HepG2 (cell line): ENCODE measurements around the gene FAM234A. TPM values are rescaled to one million over a fixed set of nuclear protein-coding genes. Genes with fewer than 3 reads are reported as not detected.

Experiments used
- MAFK ChIP-seq, 2 experiments: IDR thresholded peaks in 1 of 2; conservative IDR thresholded peaks in 1 of 2; 2 replicates each; pipeline ENCODE4 v1.6.1; 2011; ENCODE audit warnings: improper control_type of control experiment in 2 of 2, low read length in 2 of 2
- NFE2 ChIP-seq: sonication (generic); formaldehyde crosslinking; IDR thresholded peaks from 2 replicates; pipeline ENCODE4 v1.4.0; 2020; ENCODE audit warnings: missing genetic modification reagents
- PRMT3 ChIP-seq: sonication (generic); formaldehyde crosslinking; IDR thresholded peaks from 2 replicates; pipeline ENCODE4 v1.8.1; 2022; ENCODE audit warnings: low read depth, mild to moderate bottlenecking, moderate library complexity, missing genetic modification reagents, borderline replicate concordance
- RBAK ChIP-seq: sonication (generic); formaldehyde crosslinking; IDR thresholded peaks from 2 replicates; pipeline ENCODE4 v1.5.1; 2020; ENCODE audit warnings: mild to moderate bottlenecking, missing genetic modification reagents
- ZFP82 ChIP-seq: sonication (generic); formaldehyde crosslinking; IDR thresholded peaks from 2 replicates; pipeline ENCODE4 v1.5.1; 2020; ENCODE audit warnings: mild to moderate bottlenecking, missing genetic modification reagents, borderline replicate concordance
- ZKSCAN8 ChIP-seq: IDR thresholded peaks from 2 replicates; pipeline ENCODE4 v1.6.1; 2016; ENCODE audit warnings: borderline replicate concordance, missing genetic modification reagents, missing compliant biosample characterization
- ZNF224 ChIP-seq: sonication (generic); formaldehyde crosslinking; IDR thresholded peaks from 2 replicates; pipeline ENCODE4 v1.5.0; 2020; ENCODE audit warnings: mild to moderate bottlenecking, missing genetic modification reagents
- ZNF451 ChIP-seq: sonication (generic); formaldehyde crosslinking; IDR thresholded peaks from 2 replicates; pipeline ENCODE4 v1.5.0; 2020; ENCODE audit warnings: mild to moderate bottlenecking, missing genetic modification reagents
- ZNF773 ChIP-seq: sonication (generic); formaldehyde crosslinking; IDR thresholded peaks from 2 replicates; pipeline ENCODE4 v1.4.0; 2020; ENCODE audit warnings: missing genetic modification reagents, borderline replicate concordance
- polyA plus RNA-seq, 8 experiments: library from polyadenylated mRNA; depleted of rRNA in 3 of 8; stranded (reverse) in 7 of 8; unstranded in 1 of 8; fragments of >200 nt; fragmentation: Illumina TruSeq in 4 of 8; extraction: Trizol in 4 of 8; gene quantifications; 2 replicates each; pipeline versions ENCODE4 v1.2.1 to v1.2.3, GENCODE V29; 2011 to 2016; ENCODE audit warnings: low read depth in 4 of 8, missing spikeins in 1 of 8, mixed read lengths in 1 of 8; ENCODE audit not compliant: insufficient read depth in 1 of 8
- total RNA-seq, 5 experiments: library from RNA; depleted of rRNA; stranded (reverse); fragments of >200 nt; fragmentation: Illumina TruSeq; extraction: Trizol; gene quantifications; 2 replicates each; pipeline ENCODE4 v1.2.3, GENCODE V29; 2016; ENCODE audit warnings: low read depth in 1 of 5
- TF ChIP-seq, protein P1 (sequence below): sonication (generic); formaldehyde crosslinking; conservative IDR thresholded peaks from 2 replicates; pipeline ENCODE4 v1.4.0; 2020; ENCODE audit warnings: missing genetic modification reagents
- TF ChIP-seq, protein P2 (sequence below): sonication (generic); formaldehyde crosslinking; conservative IDR thresholded peaks from 2 replicates; pipeline ENCODE4 v1.4.0; 2020; ENCODE audit warnings: mild to moderate bottlenecking, missing genetic modification reagents, moderate library complexity
- TF ChIP-seq, protein P3 (sequence below): sonication (generic); formaldehyde crosslinking; IDR thresholded peaks from 2 replicates; pipeline ENCODE4 v1.4.0; 2020; ENCODE audit warnings: missing genetic modification reagents, borderline replicate concordance
- TF ChIP-seq, protein P4 (sequence below): sonication (generic); formaldehyde crosslinking; IDR thresholded peaks from 2 replicates; pipeline ENCODE4 v1.4.0; 2020; ENCODE audit warnings: missing genetic modification reagents
- TF ChIP-seq, protein P5 (sequence below): sonication (generic); formaldehyde crosslinking; IDR thresholded peaks from 2 replicates; pipeline ENCODE4 v1.4.0; 2020; ENCODE audit warnings: low read depth, mild to moderate bottlenecking, missing genetic modification reagents

The FAM234A gene
- total and polyA plus RNA-seq, 2 of the 13 experiments (the other 11 are each of a cell fraction or from before 2014, with no cell fraction given), result 29.2 to 34.4 TPM

DNA sequence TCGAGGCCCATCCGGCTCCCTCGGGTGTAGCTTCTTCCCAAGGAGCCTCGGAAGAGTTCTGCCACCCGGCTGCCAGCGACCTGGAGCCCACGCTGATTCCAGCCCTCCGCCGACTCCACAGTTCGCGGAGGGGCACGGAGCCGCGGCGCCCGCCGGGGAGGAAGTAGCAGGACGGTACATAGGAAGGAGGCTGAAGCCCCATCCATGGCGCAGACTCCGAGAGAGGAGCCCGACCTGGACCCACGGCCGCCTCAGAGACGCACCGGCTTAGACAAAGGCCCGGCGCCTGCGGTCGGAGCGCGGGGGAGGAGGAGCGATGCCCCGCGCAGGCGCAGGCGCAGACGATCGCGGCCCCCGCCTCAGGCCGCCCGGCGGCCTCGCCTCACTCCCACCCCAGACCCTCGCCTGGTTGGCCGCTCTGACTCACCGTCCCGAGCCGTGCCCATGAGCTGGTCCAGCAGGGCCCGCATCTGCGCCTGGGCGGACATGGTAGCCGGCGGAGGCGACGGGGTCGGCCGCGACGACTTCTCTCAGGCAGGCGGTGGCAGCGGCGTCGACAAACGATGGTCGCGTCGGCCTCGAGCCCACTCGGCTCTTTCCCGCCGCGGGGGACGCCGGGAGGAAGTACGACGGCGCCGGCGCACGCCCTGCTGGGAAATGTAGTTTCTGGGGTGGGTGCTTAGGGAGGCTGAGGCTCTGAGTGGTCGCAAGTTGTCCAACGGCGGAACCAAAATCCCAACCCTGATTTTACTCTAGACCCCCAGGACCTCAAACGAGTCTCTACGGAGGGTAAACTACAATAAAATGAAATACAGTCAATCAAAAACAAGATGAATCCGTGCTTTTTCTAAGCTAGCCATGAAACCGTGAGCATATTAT lies 5.5 kb upstream of the FAM234A start, which contains the start of gene LUC7L (continued):
- TF ChIP-seq NFE2 (CRISPR knock-in tag) (no peak; the same call in 1 of the 2 replicates), ZNF773 (no peak; the same call in none of the 2 replicates), ZNF224 (CRISPR knock-in tag) (peak; percentile 97; the same call in 1 of the 2 replicates), ZFP82 (CRISPR knock-in tag) (peak; percentile 100), PRMT3 (CRISPR knock-in tag) (peak; percentile 16; the same call in 1 of the 2 replicates), MAFK (conservative IDR thresholded peaks at IDR 0.05 in 1 of 2, IDR thresholded peaks at IDR 0.05 in 1 of 2; ENCODE audit: low read length in 2 of 2) (no peak), RBAK (no peak), ZNF451 (CRISPR knock-in tag) (peak; percentile 99), ZKSCAN8 (CRISPR knock-in tag) (peak; percentile 67; the same call in 1 of the 2 replicates)
- TF ChIP-seq, protein P1, sequence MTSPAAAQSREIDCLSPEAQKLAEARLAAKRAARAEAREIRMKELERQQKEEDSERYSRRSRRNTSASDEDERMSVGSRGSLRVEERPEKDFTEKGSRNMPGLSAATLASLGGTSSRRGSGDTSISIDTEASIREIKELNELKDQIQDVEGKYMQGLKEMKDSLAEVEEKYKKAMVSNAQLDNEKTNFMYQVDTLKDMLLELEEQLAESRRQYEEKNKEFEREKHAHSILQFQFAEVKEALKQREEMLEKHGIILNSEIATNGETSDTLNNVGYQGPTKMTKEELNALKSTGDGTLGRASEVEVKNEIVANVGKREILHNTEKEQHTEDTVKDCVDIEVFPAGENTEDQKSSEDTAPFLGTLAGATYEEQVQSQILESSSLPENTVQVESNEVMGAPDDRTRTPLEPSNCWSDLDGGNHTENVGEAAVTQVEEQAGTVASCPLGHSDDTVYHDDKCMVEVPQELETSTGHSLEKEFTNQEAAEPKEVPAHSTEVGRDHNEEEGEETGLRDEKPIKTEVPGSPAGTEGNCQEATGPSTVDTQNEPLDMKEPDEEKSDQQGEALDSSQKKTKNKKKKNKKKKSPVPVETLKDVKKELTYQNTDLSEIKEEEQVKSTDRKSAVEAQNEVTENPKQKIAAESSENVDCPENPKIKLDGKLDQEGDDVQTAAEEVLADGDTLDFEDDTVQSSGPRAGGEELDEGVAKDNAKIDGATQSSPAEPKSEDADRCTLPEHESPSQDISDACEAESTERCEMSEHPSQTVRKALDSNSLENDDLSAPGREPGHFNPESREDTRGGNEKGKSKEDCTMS, result 0 out of 2 replicates have a peak, but pooled peaks have one; percentile 67
- TF ChIP-seq, protein P2, sequence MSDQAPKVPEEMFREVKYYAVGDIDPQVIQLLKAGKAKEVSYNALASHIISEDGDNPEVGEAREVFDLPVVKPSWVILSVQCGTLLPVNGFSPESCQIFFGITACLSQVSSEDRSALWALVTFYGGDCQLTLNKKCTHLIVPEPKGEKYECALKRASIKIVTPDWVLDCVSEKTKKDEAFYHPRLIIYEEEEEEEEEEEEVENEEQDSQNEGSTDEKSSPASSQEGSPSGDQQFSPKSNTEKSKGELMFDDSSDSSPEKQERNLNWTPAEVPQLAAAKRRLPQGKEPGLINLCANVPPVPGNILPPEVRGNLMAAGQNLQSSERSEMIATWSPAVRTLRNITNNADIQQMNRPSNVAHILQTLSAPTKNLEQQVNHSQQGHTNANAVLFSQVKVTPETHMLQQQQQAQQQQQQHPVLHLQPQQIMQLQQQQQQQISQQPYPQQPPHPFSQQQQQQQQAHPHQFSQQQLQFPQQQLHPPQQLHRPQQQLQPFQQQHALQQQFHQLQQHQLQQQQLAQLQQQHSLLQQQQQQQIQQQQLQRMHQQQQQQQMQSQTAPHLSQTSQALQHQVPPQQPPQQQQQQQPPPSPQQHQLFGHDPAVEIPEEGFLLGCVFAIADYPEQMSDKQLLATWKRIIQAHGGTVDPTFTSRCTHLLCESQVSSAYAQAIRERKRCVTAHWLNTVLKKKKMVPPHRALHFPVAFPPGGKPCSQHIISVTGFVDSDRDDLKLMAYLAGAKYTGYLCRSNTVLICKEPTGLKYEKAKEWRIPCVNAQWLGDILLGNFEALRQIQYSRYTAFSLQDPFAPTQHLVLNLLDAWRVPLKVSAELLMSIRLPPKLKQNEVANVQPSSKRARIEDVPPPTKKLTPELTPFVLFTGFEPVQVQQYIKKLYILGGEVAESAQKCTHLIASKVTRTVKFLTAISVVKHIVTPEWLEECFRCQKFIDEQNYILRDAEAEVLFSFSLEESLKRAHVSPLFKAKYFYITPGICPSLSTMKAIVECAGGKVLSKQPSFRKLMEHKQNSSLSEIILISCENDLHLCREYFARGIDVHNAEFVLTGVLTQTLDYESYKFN (CRISPR knock-in tag), result 0 out of 2 replicates have a peak, but pooled peaks have one; percentile 31
- TF ChIP-seq, protein P3, sequence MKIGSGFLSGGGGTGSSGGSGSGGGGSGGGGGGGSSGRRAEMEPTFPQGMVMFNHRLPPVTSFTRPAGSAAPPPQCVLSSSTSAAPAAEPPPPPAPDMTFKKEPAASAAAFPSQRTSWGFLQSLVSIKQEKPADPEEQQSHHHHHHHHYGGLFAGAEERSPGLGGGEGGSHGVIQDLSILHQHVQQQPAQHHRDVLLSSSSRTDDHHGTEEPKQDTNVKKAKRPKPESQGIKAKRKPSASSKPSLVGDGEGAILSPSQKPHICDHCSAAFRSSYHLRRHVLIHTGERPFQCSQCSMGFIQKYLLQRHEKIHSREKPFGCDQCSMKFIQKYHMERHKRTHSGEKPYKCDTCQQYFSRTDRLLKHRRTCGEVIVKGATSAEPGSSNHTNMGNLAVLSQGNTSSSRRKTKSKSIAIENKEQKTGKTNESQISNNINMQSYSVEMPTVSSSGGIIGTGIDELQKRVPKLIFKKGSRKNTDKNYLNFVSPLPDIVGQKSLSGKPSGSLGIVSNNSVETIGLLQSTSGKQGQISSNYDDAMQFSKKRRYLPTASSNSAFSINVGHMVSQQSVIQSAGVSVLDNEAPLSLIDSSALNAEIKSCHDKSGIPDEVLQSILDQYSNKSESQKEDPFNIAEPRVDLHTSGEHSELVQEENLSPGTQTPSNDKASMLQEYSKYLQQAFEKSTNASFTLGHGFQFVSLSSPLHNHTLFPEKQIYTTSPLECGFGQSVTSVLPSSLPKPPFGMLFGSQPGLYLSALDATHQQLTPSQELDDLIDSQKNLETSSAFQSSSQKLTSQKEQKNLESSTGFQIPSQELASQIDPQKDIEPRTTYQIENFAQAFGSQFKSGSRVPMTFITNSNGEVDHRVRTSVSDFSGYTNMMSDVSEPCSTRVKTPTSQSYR (CRISPR knock-in tag), result peak; percentile 41; the same call in 1 of the 2 replicates
- TF ChIP-seq, protein P4, sequence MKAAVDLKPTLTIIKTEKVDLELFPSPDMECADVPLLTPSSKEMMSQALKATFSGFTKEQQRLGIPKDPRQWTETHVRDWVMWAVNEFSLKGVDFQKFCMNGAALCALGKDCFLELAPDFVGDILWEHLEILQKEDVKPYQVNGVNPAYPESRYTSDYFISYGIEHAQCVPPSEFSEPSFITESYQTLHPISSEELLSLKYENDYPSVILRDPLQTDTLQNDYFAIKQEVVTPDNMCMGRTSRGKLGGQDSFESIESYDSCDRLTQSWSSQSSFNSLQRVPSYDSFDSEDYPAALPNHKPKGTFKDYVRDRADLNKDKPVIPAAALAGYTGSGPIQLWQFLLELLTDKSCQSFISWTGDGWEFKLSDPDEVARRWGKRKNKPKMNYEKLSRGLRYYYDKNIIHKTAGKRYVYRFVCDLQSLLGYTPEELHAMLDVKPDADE (CRISPR knock-in tag), result no peak; the same call in 1 of the 2 replicates
- TF ChIP-seq, protein P5, sequence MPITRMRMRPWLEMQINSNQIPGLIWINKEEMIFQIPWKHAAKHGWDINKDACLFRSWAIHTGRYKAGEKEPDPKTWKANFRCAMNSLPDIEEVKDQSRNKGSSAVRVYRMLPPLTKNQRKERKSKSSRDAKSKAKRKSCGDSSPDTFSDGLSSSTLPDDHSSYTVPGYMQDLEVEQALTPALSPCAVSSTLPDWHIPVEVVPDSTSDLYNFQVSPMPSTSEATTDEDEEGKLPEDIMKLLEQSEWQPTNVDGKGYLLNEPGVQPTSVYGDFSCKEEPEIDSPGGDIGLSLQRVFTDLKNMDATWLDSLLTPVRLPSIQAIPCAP (CRISPR knock-in tag), result peak; percentile 24; the same call in 1 of the 2 replicates
